ENCODE measurements around the gene ATG16L1. TPM values are rescaled to one million over a fixed set of nuclear protein-coding genes. Genes with fewer than 3 reads are reported as not detected.
A peak's percentile ranks its signal among the peaks of the same experiment; 100 is the strongest.
"Not testable (repeated sequence)": the region's sequence is repeated elsewhere in the genome, so short reads cannot be mapped to it uniquely, and the experiment has no call there.

The ATG16L1 gene
- total and polyA plus RNA-seq, 9 donors: 12.8 to 19.0 (median 15.7) TPM

DNA sequence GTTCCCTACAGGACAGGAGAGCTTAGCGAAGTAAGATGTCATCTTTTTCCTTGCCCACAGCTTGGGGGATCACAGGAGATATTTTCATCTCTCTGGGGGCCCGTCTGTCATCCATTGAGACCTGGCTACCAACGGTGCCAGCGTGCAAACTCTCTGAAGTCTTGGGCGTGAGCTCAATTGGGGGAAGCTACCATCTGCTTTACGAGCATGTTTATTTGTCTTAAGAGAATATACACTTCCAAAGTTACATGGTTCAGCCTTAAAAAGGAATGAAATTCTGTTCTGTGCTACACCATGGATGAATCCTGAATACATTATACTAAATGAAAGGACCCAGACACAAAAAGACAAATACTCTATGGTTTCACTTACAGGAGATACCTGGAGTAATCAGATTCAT, 69.7 kb downstream of the ATG16L1 start:
- H3K36me3 ChIP-seq (ENCODE audit: control insufficient read depth, insufficient read depth, low read length): no peaks in the 10 kb centered on the region
- H3K27me3 ChIP-seq (ENCODE audit: control insufficient read depth, insufficient read depth, low read length): peaks cover 6% of the 10 kb centered on the region
- DNase-seq: no peak
- no peak overlapping the region for H3K4me3 ChIP-seq (ENCODE audit: low read length)
- H3K9me3 ChIP-seq (replicated peaks; ENCODE audit: control insufficient read depth, low read depth, low read length): no peaks in the 10 kb centered on the region
- H3K27ac ChIP-seq (ENCODE audit: low read length): no peak overlapping the region
- no peaks in the 10 kb centered on the region for H3K4me1 ChIP-seq (ENCODE audit: control insufficient read depth, insufficient read depth, low read length)
- 40% methylated on average over 1 of the region's 6 CpGs for WGBS (ENCODE audit: insufficient coverage)

DNA sequence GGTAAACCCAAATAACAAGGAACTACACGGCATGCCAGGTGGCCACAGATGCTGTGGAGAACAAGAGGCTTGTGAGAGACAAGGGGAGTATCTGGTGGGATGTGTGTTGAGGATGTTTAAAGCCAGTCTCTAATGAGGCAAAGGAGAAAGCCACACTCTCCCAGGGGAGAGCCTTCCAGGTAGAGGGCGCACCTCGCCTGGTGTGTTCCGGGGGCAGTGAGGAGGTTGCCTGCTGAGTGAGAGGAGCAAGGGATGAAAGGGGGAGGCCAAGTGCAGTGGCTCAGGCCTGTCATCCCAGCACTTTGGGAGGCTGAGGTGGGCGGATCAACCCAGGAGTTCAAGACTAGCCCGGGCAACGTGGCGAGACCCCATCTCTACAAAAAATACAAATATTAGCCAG, 72.4 kb downstream of the ATG16L1 start:
- Histone ChIP-seq H3K27me3 (ENCODE audit: control insufficient read depth, insufficient read depth, low read length) (peaks cover 6% of the 10 kb centered on the region), H3K36me3 (ENCODE audit: control insufficient read depth, insufficient read depth, low read length) (no peaks in the 10 kb centered on the region), H3K9me3 (replicated peaks; ENCODE audit: control insufficient read depth, low read depth, low read length) (no peaks in the 10 kb centered on the region), H3K4me1 (ENCODE audit: control insufficient read depth, insufficient read depth, low read length) (no peaks in the 10 kb centered on the region), H3K27ac (ENCODE audit: low read length) (no peak overlapping the region), H3K4me3 (ENCODE audit: low read length) (no peak overlapping the region)
- 89% methylated on average over 4 of the region's 8 CpGs for WGBS (ENCODE audit: insufficient coverage)
- no peak for DNase-seq

DNA sequence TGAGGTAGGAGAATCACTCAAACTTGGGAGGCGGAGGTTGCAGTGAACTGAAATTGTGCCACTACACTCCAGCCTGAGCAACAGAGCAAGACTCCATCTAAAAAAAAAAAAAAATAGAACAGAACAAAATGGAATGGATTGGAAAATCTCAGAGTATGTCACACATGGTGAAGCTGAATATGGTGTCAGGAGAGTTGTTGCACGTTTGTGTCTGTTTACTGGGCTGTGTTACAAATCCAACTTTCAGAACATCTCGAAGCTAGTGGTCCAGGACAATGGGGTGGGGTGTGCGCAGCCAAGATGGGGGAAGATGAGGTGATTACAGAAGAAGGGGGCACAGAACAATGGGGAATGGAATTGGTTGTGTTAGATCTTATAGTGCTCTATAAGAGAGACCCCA, 73.8 kb downstream of the ATG16L1 start:
- no peak for DNase-seq
- Histone ChIP-seq H3K4me3 (ENCODE audit: low read length) (no peak overlapping the region), H3K4me1 (ENCODE audit: control insufficient read depth, insufficient read depth, low read length) (no peaks in the 10 kb centered on the region), H3K36me3 (ENCODE audit: control insufficient read depth, insufficient read depth, low read length) (no peaks in the 10 kb centered on the region), H3K27ac (ENCODE audit: low read length) (no peak overlapping the region), H3K9me3 (replicated peaks; ENCODE audit: control insufficient read depth, low read depth, low read length) (no peaks in the 10 kb centered on the region), H3K27me3 (ENCODE audit: control insufficient read depth, insufficient read depth, low read length) (peaks cover 2% of the 10 kb centered on the region)
- WGBS (ENCODE audit: insufficient coverage): 30% methylated on average over 2 of the region's 4 CpGs

DNA sequence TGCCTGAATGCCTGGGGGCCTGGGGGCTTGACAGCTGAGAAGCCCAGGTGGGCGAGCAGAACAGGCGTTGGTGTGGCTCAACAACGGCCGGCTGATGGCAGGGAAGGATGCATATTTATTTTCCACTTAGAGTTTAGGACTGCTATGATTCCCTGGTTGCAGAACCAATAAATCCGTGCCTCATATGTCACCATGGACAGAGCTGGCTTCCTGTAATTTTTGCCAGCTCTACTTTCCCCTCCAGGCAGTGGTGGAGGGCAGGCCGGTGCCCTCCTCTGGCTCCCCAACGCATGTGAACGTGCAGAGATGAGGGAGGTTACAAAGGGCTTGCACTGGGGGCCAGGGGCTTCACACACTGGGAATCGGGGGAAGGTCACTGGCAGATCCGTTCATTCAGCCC, 74.3 kb downstream of the ATG16L1 start:
- no peak for DNase-seq
- no peaks in the 10 kb centered on the region for H3K9me3 ChIP-seq (replicated peaks; ENCODE audit: control insufficient read depth, low read depth, low read length)
- peaks cover 2% of the 10 kb centered on the region for H3K27me3 ChIP-seq (ENCODE audit: control insufficient read depth, insufficient read depth, low read length)
- H3K36me3 ChIP-seq (ENCODE audit: control insufficient read depth, insufficient read depth, low read length): no peaks in the 10 kb centered on the region
- H3K4me3 ChIP-seq (ENCODE audit: low read length): no peak overlapping the region
- H3K4me1 ChIP-seq (ENCODE audit: control insufficient read depth, insufficient read depth, low read length): no peaks in the 10 kb centered on the region
- 29% methylated on average over 2 of the region's 10 CpGs for WGBS (ENCODE audit: insufficient coverage)
- H3K27ac ChIP-seq (ENCODE audit: low read length): no peak overlapping the region

DNA sequence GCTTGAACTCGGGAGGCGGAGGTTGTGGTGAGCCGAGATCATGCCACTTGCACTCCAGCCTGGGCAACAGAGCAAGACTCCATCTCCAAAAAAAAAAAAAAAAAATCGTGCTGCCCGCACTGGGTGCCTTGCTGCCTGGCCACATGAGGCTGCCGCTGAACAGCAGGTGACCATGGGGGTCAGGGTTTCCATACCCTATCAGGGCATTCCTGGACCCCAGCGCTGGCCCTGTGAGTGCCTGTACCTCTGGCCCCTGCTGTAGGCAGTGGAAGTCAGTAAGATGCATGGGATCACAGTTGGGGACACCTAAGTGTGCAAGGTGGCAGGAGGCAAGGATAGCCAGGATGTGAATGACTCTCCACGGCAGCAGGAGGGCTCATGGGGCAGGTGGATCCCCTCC, 75.0 kb downstream of the ATG16L1 start:
- Histone ChIP-seq H3K27ac (ENCODE audit: low read length) (no peak overlapping the region), H3K27me3 (ENCODE audit: control insufficient read depth, insufficient read depth, low read length) (peaks cover 2% of the 10 kb centered on the region), H3K4me3 (ENCODE audit: low read length) (no peak overlapping the region), H3K36me3 (ENCODE audit: control insufficient read depth, insufficient read depth, low read length) (no peaks in the 10 kb centered on the region), H3K9me3 (replicated peaks; ENCODE audit: control insufficient read depth, low read depth, low read length) (no peaks in the 10 kb centered on the region), H3K4me1 (ENCODE audit: control insufficient read depth, insufficient read depth, low read length) (no peaks in the 10 kb centered on the region)
- no peak for DNase-seq
- WGBS (ENCODE audit: insufficient coverage): 94% methylated on average over 4 of the region's 8 CpGs

DNA sequence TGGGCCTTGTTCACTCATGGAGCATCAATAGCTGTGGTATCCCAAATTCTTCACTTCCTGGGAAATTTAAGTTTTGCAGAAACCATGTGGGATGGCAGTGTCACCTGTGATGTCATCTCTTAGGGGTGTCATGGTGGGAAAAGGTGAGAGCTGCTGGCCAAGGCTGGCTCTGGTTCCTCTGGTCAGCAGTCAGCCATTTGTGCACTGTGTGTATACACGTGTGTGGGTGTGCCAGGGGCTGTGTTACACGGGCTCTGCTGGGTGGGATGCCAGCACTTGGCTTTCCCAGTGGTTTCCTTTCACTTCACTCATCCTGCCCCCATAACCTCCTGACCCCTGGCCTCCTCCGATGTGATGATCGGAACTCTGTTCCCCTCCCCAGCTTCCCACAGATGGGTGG, 77.4 kb downstream of the ATG16L1 start:
- Histone ChIP-seq H3K36me3 (ENCODE audit: control insufficient read depth, insufficient read depth, low read length) (no peaks in the 10 kb centered on the region), H3K27ac (ENCODE audit: low read length) (no peak overlapping the region), H3K9me3 (replicated peaks; ENCODE audit: control insufficient read depth, low read depth, low read length) (no peaks in the 10 kb centered on the region), H3K4me3 (ENCODE audit: low read length) (no peak overlapping the region), H3K27me3 (ENCODE audit: control insufficient read depth, insufficient read depth, low read length) (peaks cover 2% of the 10 kb centered on the region), H3K4me1 (ENCODE audit: control insufficient read depth, insufficient read depth, low read length) (peaks cover 4% of the 10 kb centered on the region)
- DNase-seq: no peak
- WGBS (ENCODE audit: insufficient coverage): 83% methylated on average over 2 of the region's 4 CpGs

DNA sequence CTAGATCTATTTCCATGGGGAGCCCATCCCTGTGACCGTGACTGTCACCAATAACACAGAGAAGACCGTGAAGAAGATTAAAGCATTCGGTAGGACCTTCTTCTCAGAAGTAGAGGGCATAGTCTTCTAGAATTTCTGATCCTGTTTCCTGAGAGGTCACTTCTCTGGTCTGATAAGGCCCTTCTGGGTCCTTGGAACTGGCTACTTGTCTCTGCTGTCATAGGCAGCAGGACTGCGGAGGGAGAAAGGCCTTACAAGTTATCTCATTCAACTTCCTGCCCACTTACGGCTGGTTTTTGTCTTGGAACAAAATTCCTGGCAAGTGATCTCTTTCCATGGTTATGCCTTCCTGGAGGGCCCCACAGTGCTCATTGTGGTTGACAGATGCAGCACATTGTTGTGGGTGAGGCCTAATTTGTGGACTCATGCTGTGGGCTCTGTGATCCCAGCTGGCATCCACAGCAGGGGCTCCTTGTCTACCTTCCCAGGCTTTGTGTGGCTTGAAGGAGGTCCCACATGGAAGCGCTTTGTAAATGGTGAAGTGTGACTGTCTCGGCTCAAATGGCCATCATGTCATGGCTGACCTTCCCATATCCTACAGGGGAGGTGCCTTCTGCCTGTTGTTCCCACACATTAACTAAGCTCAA, 78.1 kb downstream of the ATG16L1 start:
- H3K4me3 ChIP-seq (ENCODE audit: low read length): no peak overlapping the region
- no peaks in the 10 kb centered on the region for H3K27me3 ChIP-seq (ENCODE audit: control insufficient read depth, insufficient read depth, low read length)
- H3K27ac ChIP-seq (ENCODE audit: low read length): no peak overlapping the region
- H3K36me3 ChIP-seq (ENCODE audit: control insufficient read depth, insufficient read depth, low read length): no peaks in the 10 kb centered on the region
- no peaks in the 10 kb centered on the region for H3K9me3 ChIP-seq (replicated peaks; ENCODE audit: control insufficient read depth, low read depth, low read length)
- WGBS (ENCODE audit: insufficient coverage): 38% methylated on average over 3 of the region's 7 CpGs
- peaks cover 8% of the 10 kb centered on the region for H3K4me1 ChIP-seq (ENCODE audit: control insufficient read depth, insufficient read depth, low read length)
- DNase-seq: no peak

DNA sequence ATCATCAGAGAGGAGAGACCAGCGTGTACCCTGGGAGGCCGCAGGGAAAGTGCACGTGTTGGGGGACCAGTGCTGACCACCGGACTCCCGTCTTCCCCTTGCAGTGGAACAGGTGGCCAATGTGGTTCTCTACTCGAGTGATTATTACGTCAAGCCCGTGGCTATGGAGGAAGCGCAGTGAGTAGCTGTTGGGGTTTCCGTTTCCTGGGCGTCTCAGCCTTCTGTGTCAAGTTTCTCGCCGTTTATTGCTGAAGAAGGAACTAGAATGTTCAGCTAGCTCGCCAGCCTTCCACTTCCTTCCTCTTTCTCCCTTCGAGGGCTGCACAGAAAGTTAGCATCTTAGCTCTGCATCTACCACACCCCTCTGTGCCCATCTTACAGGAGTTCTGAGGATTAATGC, 80.1 kb downstream of the ATG16L1 start:
- Histone ChIP-seq H3K4me3 (ENCODE audit: low read length) (no peak overlapping the region), H3K27ac (ENCODE audit: low read length) (peak overlapping the region; percentile 74), H3K4me1 (ENCODE audit: control insufficient read depth, insufficient read depth, low read length) (peaks cover 8% of the 10 kb centered on the region), H3K27me3 (ENCODE audit: control insufficient read depth, insufficient read depth, low read length) (no peaks in the 10 kb centered on the region), H3K9me3 (replicated peaks; ENCODE audit: control insufficient read depth, low read depth, low read length) (no peaks in the 10 kb centered on the region), H3K36me3 (ENCODE audit: control insufficient read depth, insufficient read depth, low read length) (no peaks in the 10 kb centered on the region)
- 78% methylated on average over 13 of the region's 15 CpGs for WGBS (ENCODE audit: insufficient coverage)
- DNase-seq: peak; percentile 89

DNA sequence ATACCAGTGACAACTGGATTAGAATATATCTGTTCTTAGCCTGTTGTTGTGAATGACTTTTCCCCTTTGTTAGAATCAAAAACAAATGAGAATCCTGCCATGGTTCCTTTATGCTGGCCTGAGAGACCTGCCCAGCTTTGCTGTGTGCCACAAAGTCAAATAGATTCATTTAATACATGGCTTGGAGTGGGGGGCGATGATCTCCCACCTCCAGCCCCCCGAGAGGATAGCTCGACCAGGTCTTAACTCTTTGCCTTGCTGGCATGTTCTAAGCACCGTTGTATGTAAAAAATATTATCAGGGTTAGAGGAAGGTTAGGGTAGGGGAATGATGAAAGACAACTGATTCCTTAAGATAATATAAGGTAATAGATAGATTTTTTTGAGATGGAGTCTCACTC, 80.7 kb downstream of the ATG16L1 start:
- no peak overlapping the region for H3K4me3 ChIP-seq (ENCODE audit: low read length)
- no peaks in the 10 kb centered on the region for H3K27me3 ChIP-seq (ENCODE audit: control insufficient read depth, insufficient read depth, low read length)
- H3K9me3 ChIP-seq (replicated peaks; ENCODE audit: control insufficient read depth, low read depth, low read length): no peaks in the 10 kb centered on the region
- no peak for DNase-seq
- WGBS (ENCODE audit: insufficient coverage): no CpG with 5 or more reads among the region's 4 CpGs
- H3K27ac ChIP-seq (ENCODE audit: low read length): peak overlapping the region; percentile 35
- H3K4me1 ChIP-seq (ENCODE audit: control insufficient read depth, insufficient read depth, low read length): peaks cover 8% of the 10 kb centered on the region
- H3K36me3 ChIP-seq (ENCODE audit: control insufficient read depth, insufficient read depth, low read length): no peaks in the 10 kb centered on the region

DNA sequence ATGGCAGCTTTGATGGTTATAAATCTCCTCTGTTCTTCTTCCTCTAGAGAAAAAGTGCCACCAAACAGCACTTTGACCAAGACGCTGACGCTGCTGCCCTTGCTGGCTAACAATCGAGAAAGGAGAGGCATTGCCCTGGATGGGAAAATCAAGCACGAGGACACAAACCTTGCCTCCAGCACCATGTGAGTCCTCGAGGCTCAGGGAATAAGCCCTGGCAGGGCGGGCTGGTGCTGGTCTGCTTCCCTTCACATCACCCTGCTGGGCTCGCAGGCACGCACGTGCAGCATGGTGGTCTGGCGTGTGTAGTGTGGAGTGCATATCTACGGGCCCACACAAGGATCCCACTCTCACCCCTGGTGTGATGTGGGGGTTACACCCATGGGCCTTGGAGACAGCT, 83.4 kb downstream of the ATG16L1 start:
- 93% methylated on average over 6 of the region's 11 CpGs for WGBS (ENCODE audit: insufficient coverage)
- H3K27me3 ChIP-seq (ENCODE audit: control insufficient read depth, insufficient read depth, low read length): no peaks in the 10 kb centered on the region
- peaks cover 8% of the 10 kb centered on the region for H3K4me1 ChIP-seq (ENCODE audit: control insufficient read depth, insufficient read depth, low read length)
- H3K27ac ChIP-seq (ENCODE audit: low read length): no peak overlapping the region
- no peak overlapping the region for H3K4me3 ChIP-seq (ENCODE audit: low read length)
- DNase-seq: no peak
- H3K36me3 ChIP-seq (ENCODE audit: control insufficient read depth, insufficient read depth, low read length): no peaks in the 10 kb centered on the region
- H3K9me3 ChIP-seq (replicated peaks; ENCODE audit: control insufficient read depth, low read depth, low read length): no peaks in the 10 kb centered on the region

DNA sequence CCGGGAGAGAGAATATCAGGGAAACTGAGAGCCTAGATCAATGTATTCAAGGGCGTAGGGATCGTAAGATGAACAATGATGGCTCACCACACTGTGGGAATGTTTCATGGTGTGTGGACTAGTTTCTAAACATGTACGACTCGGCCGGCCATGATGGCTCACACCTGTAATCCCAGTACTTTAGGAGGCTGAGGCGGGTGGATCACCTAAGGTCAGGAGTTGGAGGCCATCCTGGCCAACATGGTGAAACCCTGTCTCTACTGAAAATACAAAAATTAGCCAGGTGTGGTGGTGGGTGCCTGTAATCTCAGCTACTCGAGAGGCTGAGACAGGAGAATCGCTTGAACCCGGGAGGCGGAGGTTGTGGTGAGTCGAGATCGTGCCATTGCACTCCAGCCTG, 84.6 kb downstream of the ATG16L1 start:
- H3K4me3 ChIP-seq (ENCODE audit: low read length); H3K36me3 ChIP-seq (ENCODE audit: control insufficient read depth, insufficient read depth, low read length); H3K9me3 ChIP-seq (replicated peaks; ENCODE audit: control insufficient read depth, low read depth, low read length); H3K27ac ChIP-seq (ENCODE audit: low read length); H3K27me3 ChIP-seq (ENCODE audit: control insufficient read depth, insufficient read depth, low read length); DNase-seq; H3K4me1 ChIP-seq (ENCODE audit: control insufficient read depth, insufficient read depth, low read length): not testable (repeated sequence)
- WGBS (ENCODE audit: insufficient coverage): 97% methylated on average over 3 of the region's 13 CpGs
